Sigmoid colon (tissue), 4 donors: ENCODE data around the gene OR7G3.

Source experiments
- EP300 ChIP-seq, 4 donors: sonication (generic); formaldehyde crosslinking; IDR thresholded peaks; one replicate each; pipeline ENCODE4 v1.6.1; 2017; ENCODE audit warnings: antibody characterized with exemption in 4 of 4
- POLR2A ChIP-seq, 2 donors: fragments of 450-650 bp; IDR thresholded peaks; one replicate each; pipeline ENCODE4 v1.6.1; 2016; ENCODE audit warnings: antibody characterized with exemption in 2 of 2, mild to moderate bottlenecking in 2 of 2, moderate library complexity in 2 of 2
- POLR2AphosphoS5 ChIP-seq, 4 donors: sonication (generic); formaldehyde crosslinking; IDR thresholded peaks; one replicate each; pipeline ENCODE4 v1.6.1; 2017; ENCODE audit warnings: antibody characterized with exemption in 4 of 4
- TF ChIP-seq, protein P1 (sequence below), 4 experiments: fragments of 450-650 bp in 3 of 4; fragments of 200-600 bp in 1 of 4; IDR thresholded peaks; one replicate each; pipeline ENCODE4 v1.5.1; 2016 to 2019; ENCODE audit warnings: antibody characterized with exemption in 4 of 4, mild to moderate bottlenecking in 3 of 4, moderate library complexity in 2 of 4

- TF ChIP-seq, protein P1, sequence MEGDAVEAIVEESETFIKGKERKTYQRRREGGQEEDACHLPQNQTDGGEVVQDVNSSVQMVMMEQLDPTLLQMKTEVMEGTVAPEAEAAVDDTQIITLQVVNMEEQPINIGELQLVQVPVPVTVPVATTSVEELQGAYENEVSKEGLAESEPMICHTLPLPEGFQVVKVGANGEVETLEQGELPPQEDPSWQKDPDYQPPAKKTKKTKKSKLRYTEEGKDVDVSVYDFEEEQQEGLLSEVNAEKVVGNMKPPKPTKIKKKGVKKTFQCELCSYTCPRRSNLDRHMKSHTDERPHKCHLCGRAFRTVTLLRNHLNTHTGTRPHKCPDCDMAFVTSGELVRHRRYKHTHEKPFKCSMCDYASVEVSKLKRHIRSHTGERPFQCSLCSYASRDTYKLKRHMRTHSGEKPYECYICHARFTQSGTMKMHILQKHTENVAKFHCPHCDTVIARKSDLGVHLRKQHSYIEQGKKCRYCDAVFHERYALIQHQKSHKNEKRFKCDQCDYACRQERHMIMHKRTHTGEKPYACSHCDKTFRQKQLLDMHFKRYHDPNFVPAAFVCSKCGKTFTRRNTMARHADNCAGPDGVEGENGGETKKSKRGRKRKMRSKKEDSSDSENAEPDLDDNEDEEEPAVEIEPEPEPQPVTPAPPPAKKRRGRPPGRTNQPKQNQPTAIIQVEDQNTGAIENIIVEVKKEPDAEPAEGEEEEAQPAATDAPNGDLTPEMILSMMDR (IDR thresholded peaks at IDR 0.05), result no peak
- TF ChIP-seq POLR2A (IDR thresholded peaks at IDR 0.05) (no peak), EP300 (IDR thresholded peaks at IDR 0.05) (no peak), POLR2AphosphoS5 (IDR thresholded peaks at IDR 0.05) (no peak)
Observed at GRCh38 chr19:9076901-9077300, 49.8 kb downstream of the OR7G3 start.
